GM18858 (cell line): ENCODE measurements around the gene SORT1.
"Not testable (repeated sequence)": the region's sequence is repeated elsewhere in the genome, so short reads cannot be mapped to it uniquely, and the experiment has no call there.

Source experiments
- ATAC-seq: cut with Tn5 transposase; IDR thresholded peaks from one replicate; pipeline ENCODE4 v1.9.1; 2021; ENCODE audit not compliant: unreplicated experiment

Gene SORT1

DNA sequence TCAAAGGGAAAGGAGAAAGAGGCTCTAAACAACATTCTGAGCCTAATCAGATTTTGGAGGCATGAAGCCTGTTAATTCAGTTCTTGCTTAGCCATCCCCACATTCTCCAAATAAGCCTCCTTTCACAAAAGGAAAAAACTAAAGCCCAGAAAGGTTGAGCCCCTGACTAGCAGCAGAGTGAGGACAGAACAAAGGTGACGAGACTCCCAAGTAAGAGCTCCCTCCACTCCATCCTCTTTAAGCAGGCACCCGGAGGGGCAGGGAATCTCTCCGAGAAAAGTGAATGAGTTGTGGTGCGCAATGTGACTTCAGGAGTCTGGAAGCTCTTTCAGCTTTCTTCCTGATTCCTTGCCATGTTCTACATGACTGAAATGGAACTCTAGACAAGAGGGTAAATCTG is 47.5 kb downstream of the SORT1 start:
- ATAC-seq = no peak

- ATAC-seq = no peak
Observed at GRCh38 chr1:109347511-109347910, 50.2 kb downstream of the SORT1 start.

- no peak for ATAC-seq
Observed at GRCh38 chr1:109341944-109342930, 55.5 kb downstream of the SORT1 start.

GRCh38 chr1:109338608-109339007 is 59.1 kb downstream of the SORT1 start:
- no peak for ATAC-seq

DNA sequence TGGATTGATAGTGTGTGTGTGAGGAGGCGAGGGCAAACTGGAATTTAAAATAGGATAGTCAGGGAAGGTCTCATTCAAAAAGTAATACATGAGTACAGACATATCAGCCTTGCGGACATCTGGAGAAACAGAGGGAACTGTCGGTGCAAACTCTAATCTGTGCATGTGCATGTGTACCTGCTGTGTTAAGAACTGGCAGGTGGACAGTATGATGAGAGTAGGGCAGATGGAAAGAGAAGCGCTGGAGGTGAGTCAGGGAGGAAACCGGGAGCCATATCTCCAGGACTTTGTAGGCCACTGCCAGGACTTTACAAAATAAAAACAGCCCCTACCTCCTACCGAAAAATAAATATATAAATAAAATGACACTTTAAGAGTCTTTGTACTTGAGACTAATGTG is 59.6 kb downstream of the SORT1 start:
- no peak for ATAC-seq

DNA sequence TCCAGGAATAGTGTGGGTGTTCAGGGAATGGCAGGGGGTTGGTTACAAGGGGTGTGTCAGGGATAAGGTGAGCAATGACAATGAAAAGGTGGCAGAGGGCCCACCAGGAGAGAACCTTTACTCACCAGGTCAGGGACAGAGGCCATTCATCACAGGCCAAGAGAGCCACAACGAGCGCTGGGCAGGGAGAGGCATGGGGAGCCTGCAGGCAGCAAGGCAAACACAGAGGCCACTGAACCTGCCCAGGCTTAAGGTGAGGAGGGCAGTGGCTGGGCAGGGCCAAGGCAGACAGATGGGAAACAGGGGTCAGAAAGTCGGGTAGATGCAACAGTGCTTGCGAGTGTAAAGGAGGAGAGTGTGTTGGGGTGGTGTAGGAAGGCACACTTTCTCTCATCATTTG is 62.6 kb downstream of the SORT1 start:
- no peak for ATAC-seq

- no peak for ATAC-seq
Observed at GRCh38 chr1:109331113-109331512, 66.6 kb downstream of the SORT1 start.

DNA sequence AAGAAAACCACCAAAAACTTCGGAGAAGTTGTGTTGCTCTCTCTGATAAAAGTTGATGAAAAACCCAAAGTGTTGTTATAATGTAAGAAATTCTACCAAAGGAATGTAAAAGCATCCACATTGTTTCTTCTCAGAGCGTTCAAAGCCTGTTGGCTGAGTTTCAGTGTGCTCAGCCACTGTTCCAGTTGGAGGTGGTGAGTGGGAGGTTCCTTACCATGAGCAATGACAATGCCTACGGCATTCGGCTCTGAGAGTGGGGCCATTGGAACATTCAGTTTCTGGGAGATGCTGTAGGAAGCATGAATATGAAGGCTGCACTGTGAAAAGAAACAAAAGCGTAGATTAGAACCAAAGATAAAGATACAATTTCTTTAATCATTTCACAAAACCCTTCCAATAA is 70.4 kb downstream of the SORT1 start:
- ATAC-seq = no peak

GRCh38 chr1:109322974-109323373 is 74.7 kb downstream of the SORT1 start:
- ATAC-seq = no peak

- no peak for ATAC-seq
Observed at GRCh38 chr1:109319114-109319513, 78.6 kb downstream of the SORT1 start.

GRCh38 chr1:109316506-109316905 is 81.2 kb downstream of the SORT1 start:
- ATAC-seq = no peak

DNA sequence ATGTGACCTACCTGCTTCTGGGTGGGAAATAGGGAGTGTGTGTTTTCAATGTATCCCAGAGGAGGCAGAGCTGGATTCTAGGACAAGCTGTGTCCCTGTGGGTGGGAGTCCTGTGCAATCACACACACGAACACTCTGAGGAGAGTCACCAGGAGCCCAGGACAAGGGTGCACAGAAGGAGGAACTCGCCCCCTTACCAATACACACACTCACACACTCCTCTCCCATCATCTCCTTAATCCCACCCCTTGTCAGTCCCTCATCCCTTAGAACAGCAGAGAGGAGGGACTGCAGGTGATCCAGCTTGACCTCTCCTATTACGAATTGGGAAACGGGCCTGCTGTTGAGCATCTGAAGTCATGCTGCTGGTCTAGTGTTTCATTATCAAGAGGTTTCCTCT is 82.4 kb downstream of the SORT1 start:
- ATAC-seq = no peak

GRCh38 chr1:109314795-109315194 is 82.9 kb downstream of the SORT1 start:
- no peak for ATAC-seq

- ATAC-seq = no peak
Observed at GRCh38 chr1:109312978-109313775, 84.5 kb downstream of the SORT1 start.

DNA sequence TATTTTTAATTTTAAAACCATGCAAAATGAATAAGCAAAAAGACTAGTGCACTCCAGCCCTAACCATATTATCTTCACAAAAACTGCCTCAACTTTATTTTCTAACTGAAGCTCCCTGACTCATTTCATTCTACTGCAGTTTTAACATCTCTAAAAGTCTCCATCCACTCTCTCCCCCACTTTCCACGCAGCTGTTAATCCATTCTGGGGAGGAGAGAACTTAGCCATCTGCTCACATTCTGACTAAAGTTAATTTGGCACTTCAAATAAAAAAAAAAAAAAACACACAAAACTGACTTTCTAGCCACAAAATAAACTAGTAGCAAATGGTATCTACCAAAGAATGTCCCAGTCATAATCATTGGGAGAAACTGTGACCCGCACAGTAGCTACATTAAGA is 85.5 kb downstream of the SORT1 start:
- no peak for ATAC-seq

DNA sequence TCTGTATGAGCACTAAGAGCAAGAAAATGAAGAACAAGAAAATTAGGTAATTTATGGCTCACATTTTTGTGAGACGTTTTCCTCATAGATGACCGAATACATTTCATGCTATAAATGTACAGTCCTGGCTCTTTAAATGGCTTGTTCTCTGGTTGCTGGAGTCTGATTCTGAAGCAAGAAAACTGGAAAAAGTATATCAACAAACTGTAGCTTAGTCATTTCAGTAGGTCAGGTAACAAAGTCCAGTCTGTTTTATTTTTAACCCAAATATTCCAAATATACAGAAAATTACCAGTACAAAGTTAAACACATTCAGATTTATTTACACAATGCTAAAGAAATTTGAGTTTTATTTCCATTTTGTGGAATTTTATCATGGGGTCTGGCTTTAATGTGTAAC is 88.4 kb downstream of the SORT1 start:
- no peak for ATAC-seq

DNA sequence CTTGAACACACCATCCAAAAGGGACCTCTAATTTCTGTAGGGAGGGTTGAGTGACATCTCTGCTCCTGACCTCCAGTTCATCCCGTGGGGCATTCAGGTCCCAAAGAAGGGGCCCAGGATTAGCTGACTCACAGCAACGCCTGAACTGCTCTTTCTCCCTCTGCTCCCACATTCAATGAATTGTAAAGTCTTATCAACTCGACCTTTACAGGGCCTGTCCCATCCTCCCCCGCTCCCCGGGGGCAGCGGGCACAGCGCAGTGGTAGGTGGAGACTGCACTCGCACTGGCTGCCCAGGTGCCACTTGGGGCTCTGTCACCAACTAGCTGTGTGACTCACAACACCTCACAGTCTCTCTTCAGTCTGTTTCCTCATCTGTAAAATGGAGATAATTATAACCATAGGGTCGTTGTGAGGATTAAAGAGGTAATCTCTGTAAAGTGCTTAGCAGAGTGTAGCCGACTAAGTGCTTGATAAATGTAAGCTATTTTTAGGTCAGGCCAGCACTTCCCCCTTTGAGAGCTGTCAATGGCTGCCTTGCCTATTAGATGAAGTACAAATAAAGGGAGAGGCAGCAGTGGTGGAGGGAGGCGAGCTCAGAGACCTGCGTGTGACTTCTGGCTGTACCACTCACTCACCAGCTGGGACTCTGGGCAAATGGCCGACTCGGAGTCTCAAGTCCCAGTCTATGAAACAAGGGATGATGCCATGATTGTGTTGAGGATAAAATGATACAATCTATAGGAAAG is 90.3 kb downstream of the SORT1 start:
- no peak for ATAC-seq

DNA sequence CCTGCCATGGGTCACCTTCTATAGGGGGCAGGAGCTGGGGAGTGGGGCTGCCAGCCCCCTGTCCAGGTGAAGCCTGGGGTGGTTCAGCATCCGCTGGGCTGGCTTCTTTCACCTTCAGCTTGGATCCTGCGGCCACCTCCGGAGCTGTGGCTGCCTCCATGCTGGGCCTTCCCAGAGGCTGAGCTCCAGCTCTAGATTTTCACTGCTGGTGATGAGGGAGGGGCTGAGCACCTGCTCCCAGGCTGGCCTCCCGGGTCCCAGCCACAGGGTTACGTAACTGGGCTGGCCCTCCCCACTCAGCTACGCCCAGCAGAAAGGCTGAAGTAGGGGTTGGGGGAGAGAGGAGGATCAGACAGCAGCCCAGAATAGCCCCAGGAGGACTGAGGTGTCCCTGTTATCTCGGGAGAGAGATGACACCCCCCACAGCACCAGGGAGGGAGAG is 90.9 kb downstream of the SORT1 start, which contains the start of gene MYBPHL:
Gene MYBPHL, minus strand, starts transcription at position 180 of the 442 bp plus-strand sequence. Its CDS starts 20 bp downstream, at position 160.
- no peak for ATAC-seq

GRCh38 chr1:109305991-109306390 is 91.7 kb downstream of the SORT1 start:
- not testable (repeated sequence) for ATAC-seq

DNA sequence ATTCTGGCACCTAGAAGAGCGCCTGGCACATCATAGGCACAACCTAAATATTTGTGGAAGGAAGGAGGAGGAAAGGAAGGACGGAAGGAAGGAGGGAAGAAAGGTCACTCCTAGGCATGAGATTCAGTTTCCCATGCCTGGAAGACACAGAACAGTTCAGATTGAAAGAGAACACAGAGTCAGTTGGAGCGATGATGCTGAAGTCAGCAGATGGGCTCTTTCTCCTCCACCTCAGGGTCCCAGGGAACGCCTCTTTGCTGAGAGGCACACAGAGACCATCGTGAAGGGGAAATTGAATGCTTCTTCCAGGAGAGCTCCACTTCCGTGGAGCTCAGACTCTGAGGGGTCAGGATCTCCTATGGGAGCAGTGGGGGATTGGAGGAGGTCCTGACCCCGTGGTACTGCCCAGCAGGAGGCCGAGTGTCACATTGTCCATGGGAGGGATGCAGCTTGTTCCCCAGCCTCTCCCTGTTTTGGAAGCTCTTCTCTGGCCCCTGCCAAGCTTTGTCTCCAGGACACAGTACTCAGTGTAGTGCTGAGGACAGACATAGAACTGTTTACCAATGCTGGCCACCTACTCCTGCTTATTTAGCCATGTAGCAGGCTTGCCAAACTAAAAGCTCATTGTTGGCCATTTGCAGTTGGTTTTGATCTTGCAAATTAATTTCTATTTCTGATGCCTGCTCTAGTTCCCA is 93.3 kb downstream of the SORT1 start:
- no peak for ATAC-seq
